ENCODE results near the gene CCDC24. TPM values are rescaled to one million over a fixed set of nuclear protein-coding genes. Genes with fewer than 3 reads are reported as not detected.
A peak's percentile ranks its signal among the peaks of the same experiment; 100 is the strongest.

CCDC24 gene
- total and polyA plus RNA-seq, 2 of the 13 experiments (the other 11 are each of a cell fraction or from before 2014, with no cell fraction given): 1.4 to 2.9 TPM

GRCh38 chr1:44031252-44032169 is 40.1 kb downstream of the CCDC24 start, which contains the start of gene SLC6A9 (continued):
- TF ChIP-seq ZNF142 (CRISPR knock-in tag; IDR thresholded peaks at IDR 0.05): no peak
- TF ChIP-seq ZNF234 (CRISPR knock-in tag; conservative IDR thresholded peaks at IDR 0.05): no peak
- TF ChIP-seq CCAR2 (optimal IDR thresholded peaks at IDR 0.05; ENCODE audit: low read depth, low read length): no peak
- TF ChIP-seq ZNF124 (CRISPR knock-in tag; IDR thresholded peaks at IDR 0.05): no peak
- no peak for TF ChIP-seq ZNF264 (CRISPR knock-in tag; IDR thresholded peaks at IDR 0.05)
- TF ChIP-seq ZNF263 (CRISPR knock-in tag; IDR thresholded peaks at IDR 0.05): peak; percentile 92
- TF ChIP-seq ELK4 (CRISPR knock-in tag; IDR thresholded peaks at IDR 0.05; ENCODE audit: borderline replicate concordance): no peak
- no peak for TF ChIP-seq RNF219 (CRISPR knock-in tag; IDR thresholded peaks at IDR 0.05)
- TF ChIP-seq MTF1 (CRISPR knock-in tag; IDR thresholded peaks at IDR 0.05): no peak
- TF ChIP-seq NFIC (IDR thresholded peaks at IDR 0.05; ENCODE audit: low read length): 0 out of 2 replicates have a peak, but pooled peaks have one; percentile 14
- peak; percentile 15 to 93; a peak in 2 of 4 replicates for TF ChIP-seq ATF4 (CRISPR knock-in tag; IDR thresholded peaks at IDR 0.05)
- 0 out of 2 replicates have a peak, but pooled peaks have one; percentile 47 for TF ChIP-seq ZNF138 (CRISPR knock-in tag; IDR thresholded peaks at IDR 0.05; ENCODE audit: low read depth)
- no peak for TF ChIP-seq HNF4G (IDR thresholded peaks at IDR 0.05; ENCODE audit: borderline replicate concordance, low read depth, low read length)
- TF ChIP-seq HNF4G (CRISPR knock-in tag; IDR thresholded peaks at IDR 0.05; ENCODE audit: borderline replicate concordance, low read depth): no peak
- no peak for TF ChIP-seq E2F2 (CRISPR knock-in tag; IDR thresholded peaks at IDR 0.05; ENCODE audit: borderline replicate concordance)

Data from HepG2 (cell line).